HG03439 (cell line): Measurements from ENCODE around the gene HMGCL.
A peak's percentile ranks its signal among the peaks of the same experiment; 100 is the strongest.
"Not testable (repeated sequence)": the region's sequence is repeated elsewhere in the genome, so short reads cannot be mapped to it uniquely, and the experiment has no call there.

Experiments used
- ATAC-seq: cut with Tn5 transposase; IDR thresholded peaks from one replicate; pipeline ENCODE4 v1.9.1; 2021; ENCODE audit warnings: mild to moderate bottlenecking, moderate library complexity; ENCODE audit not compliant: unreplicated experiment

The HMGCL gene

DNA sequence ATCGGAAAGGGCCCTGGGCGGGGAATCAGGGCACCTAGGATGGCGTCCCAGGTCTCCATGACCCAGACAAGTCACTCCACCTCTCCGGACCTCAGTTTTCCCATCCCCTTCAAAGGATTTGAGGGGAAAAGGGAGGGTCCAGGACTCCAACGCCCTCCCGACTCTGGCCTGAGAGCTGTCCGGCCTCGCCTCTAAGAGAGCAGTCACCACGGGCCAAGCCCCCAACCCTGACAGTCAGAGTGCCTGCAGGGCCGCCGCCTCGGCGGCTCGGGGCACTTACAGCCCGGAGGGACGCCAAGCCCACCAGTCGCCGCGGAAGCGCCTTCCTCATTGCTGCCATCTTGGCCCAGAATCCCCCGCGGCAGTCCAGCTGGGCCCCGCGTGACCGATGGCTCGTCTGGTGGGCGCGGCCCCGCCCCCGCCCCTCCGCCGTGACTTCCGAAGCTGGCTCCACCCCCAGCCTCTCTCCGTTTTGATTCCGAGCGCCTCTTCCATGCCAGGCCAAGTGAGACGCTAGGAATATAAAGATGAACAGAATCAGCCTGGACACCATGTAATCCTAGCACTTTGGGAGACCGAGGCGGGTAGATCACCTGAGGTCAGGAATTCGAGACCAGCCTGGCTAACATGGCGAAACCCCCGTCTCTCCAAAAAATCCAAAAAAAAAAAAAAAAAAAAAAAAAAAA is at the start of gene HMGCL:
HMGCL (minus strand) TSS at position 354 of the 686 bp plus-strand sequence; CDS start at position 340, 14 bp downstream.
- peak; percentile 72 for ATAC-seq

GRCh38 chr1:23872421-23872820 is 47.2 kb upstream of the HMGCL start:
- no peak for ATAC-seq

GRCh38 chr1:23869051-23869450 is 43.8 kb upstream of the HMGCL start:
- ATAC-seq = no peak

DNA sequence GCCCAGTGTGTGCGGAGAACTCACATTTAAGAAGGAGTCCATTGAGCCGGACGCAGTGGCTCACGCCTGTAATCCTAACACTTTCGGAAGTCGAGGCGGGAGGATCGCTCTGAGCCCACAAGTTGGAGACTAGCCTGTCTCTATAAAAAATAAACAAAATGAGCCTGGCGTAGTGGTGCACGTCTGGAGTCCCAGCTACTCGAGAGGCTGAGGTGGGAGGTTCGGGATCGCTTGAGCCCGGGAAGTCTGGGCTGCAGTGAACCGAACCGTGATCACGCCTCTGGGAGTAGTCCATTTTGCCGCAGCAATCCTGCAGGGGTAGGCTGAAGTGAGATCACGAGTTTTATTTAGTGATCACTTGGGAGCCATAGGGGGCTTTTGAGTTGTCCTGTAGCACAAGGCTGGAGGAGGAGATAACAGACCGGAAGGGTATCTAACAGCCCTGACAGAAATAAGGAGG is 43.4 kb upstream of the HMGCL start:
- ATAC-seq = peak; percentile 4

DNA sequence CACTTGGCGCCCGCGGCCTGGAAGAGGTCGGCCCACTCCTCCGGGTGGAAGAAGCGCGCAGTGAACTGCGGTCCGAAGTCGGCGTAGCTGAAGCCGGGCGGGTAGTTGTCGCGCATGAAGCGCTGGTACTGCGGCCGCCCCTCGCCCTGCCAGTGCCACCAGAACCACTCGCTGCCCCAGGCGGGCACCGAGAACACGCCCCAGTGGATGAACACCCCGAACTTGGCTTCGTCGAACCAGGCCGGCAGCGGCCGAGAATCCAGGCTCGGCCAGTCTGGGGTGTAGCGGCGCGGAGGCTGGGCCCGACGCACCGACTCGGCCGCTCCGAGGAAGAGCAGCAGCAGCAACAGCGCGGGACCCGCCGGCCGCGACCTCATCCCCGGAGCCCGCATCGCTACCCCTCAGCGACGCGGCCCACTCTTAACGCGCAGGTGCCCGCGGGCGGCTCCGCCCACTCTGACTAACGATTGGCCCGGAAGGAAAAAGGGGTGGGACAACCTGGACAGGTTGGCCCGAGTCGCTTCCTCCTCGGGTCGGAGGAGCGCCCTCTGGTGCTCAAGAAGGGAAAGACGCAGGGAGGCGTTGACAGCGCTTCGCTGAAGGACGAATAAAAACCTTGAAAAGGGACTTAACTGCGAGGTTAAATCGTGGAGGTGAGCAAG is 42.8 kb upstream of the HMGCL start, which contains the start of gene FUCA1:
FUCA1 (minus strand) TSS at position 396 of the 662 bp plus-strand sequence; CDS start at position 392, 4 bp downstream.
- peak; percentile 91 for ATAC-seq

DNA sequence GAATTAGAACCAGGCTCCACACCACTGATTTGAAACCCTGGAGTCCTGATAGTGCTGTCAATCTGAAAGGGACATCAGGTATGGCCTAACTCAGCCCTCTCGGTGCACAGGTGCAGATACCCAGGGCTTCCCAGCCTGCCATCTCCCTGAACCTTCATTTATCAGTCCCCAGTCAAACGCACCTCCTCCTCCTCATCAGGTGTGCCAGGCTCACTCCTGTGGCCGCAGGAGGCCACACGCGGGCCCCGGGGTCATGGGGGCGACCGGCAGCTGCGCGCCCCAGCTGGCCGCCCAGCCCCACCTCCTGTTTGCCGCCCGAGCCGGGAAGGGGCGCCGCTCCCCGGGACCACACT is 42.3 kb upstream of the HMGCL start:
- no peak for ATAC-seq

GRCh38 chr1:23865543-23865930 is 40.3 kb upstream of the HMGCL start:
- ATAC-seq = no peak

DNA sequence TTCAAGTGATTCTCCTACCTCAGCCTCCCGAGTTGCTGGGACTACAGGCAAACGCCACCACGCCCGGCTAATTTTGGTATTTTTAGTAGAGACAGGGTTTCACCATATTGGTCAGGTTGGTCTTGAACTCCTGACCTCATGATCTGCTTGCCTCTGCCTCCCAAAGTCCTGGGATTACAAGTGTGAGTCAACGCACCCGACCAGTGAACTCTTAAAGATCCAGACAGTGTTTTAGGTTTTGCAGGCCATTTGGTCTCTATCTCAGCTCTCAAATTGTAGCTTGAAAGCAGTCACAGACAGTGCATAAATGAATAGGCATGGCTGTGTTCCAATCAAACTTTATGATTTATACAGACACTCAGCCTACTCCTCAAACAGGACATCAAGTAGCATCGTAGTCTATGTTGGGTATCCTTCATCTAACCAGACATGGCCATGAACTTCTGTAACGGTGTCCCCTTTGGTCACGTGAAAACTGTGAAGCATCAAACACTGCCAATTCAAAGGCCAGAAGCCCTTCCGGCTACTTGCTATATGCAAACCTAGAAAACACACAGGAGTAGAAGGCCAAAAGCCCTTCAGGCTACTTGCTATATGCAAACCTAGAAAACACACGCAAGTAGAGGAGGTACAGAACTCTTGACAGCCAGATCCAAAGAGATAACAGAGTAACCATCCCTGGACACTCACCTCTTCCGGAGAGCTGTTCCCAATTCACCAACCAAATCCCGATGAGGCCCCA is 39.7 kb upstream of the HMGCL start:
- ATAC-seq = no peak

DNA sequence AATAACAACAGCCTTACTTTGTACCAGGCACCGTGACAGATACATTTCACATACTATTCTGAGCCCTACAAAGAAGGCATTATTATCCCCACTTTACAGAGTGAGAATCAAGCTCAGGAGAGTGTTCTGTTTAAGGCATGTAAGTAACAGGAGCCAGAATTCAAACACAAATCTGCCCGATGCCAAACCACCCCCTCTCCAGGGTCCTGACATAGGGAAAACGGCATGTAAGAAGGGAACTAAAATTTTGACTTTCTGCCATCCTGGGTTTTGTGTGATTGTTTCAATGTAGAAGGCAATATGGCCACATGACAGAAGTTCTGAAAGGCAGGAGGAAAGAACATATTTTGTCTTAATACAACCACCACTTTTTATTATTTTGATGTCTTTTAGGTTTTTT is 37.4 kb upstream of the HMGCL start:
- ATAC-seq = no peak

GRCh38 chr1:23854568-23854967 is 29.3 kb upstream of the HMGCL start:
- no peak for ATAC-seq

DNA sequence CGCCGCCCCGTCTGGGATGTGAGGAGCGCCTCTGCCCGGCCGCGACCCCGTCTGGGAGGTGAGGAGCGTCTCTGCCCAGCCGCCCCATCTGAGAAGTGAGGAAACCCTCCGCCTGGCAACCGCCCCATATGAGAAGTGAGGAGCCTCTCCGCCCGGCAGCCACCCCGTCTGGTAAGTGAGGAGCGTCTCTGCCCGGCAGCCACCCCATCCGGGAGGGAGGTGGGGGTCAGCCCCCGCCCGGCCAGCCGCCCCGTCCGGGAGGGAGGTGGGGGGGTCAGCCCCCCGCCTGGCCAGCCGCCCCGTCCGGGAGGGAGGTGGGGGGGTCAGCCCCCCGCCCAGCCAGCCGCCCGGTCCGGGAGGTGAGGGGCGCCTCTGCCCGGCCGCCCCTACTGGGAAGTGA is 27.9 kb upstream of the HMGCL start:
- not testable (repeated sequence) for ATAC-seq

GRCh38 chr1:23851406-23851805 is 26.2 kb upstream of the HMGCL start:
- not testable (repeated sequence) for ATAC-seq

GRCh38 chr1:23848673-23849616 is 23.7 kb upstream of the HMGCL start:
- no peak for ATAC-seq

GRCh38 chr1:23847482-23848095 is 22.4 kb upstream of the HMGCL start:
- not testable (repeated sequence) for ATAC-seq

- no peak for ATAC-seq
These were observed 19.9 kb upstream of the HMGCL start for GRCh38 chr1:23845163-23845562.

- ATAC-seq = no peak
These were observed 18.4 kb upstream of the HMGCL start for GRCh38 chr1:23843644-23844043.

GRCh38 chr1:23838401-23838866 is 13.2 kb upstream of the HMGCL start:
- peak; percentile 68 for ATAC-seq

- peak; percentile 23 for ATAC-seq
These were observed 12.7 kb upstream of the HMGCL start for GRCh38 chr1:23837908-23838307.

- no peak for ATAC-seq
These were observed 10.8 kb upstream of the HMGCL start for GRCh38 chr1:23836037-23836436.

DNA sequence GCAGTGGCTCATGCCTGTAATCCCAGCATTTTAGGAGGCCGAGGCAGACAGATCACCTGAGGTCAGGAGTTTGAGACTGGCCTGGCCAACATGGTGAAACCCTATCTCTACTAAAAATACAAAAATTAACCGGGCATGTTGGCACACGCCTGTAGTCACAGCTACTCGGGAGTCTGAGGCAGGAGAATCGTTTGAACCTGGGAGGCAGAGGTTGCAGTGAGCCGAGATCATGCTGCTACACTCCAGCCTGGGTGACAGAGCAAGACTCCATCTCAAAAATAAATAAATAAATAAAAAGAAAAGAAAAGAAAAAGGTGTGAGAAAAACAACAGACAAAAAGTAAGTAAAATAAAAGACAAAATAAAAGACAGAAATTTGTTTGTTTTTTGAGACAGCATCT is 8.9 kb upstream of the HMGCL start:
- not testable (repeated sequence) for ATAC-seq
